HG03108 (cell line): ENCODE data around the gene TDRD6.

Source experiments
- ATAC-seq: cut with Tn5 transposase; IDR thresholded peaks from one replicate; pipeline ENCODE4 v1.9.1; 2021; ENCODE audit warnings: moderate library complexity; ENCODE audit not compliant: unreplicated experiment

The TDRD6 gene

DNA sequence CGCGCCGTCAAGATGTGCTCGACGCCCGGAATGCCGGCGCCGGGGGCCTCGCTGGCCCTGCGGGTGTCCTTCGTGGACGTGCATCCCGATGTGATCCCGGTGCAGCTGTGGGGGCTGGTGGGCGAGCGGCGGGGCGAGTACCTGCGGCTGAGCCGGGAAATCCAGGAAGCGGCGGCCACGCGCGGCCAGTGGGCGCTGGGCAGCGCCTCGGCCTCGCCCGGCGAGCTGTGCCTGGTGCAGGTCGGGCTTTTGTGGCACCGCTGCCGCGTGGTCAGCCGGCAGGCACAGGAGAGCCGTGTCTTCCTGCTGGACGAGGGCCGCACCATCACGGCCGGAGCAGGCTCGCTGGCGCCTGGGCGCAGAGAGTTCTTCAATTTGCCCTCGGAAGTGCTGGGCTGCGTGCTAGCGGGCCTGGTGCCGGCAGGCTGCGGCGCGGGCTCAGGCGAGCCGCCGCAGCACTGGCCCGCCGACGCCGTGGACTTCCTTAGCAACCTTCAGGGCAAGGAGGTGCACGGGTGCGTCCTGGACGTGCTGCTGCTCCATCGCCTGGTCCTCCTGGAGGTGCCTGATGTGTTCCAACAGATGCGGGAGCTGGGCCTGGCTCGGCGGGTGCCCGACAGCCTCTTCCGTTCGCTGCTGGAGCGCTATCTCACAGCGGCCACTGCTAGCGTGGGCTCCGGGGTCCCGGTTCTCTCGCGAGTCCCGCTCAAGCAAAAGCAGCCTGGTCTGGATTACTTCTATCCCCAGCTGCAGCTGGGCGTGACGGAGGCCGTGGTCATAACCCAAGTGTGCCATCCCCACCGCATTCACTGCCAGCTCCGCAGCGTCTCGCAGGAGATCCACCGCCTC, 656 bp downstream of the TDRD6 start:
- ATAC-seq: no peak

GRCh38 chr6:46688966-46689335, 1.3 kb downstream of the TDRD6 start:
- no peak for ATAC-seq

GRCh38 chr6:46689657-46690056, 2.0 kb downstream of the TDRD6 start:
- no peak for ATAC-seq

DNA sequence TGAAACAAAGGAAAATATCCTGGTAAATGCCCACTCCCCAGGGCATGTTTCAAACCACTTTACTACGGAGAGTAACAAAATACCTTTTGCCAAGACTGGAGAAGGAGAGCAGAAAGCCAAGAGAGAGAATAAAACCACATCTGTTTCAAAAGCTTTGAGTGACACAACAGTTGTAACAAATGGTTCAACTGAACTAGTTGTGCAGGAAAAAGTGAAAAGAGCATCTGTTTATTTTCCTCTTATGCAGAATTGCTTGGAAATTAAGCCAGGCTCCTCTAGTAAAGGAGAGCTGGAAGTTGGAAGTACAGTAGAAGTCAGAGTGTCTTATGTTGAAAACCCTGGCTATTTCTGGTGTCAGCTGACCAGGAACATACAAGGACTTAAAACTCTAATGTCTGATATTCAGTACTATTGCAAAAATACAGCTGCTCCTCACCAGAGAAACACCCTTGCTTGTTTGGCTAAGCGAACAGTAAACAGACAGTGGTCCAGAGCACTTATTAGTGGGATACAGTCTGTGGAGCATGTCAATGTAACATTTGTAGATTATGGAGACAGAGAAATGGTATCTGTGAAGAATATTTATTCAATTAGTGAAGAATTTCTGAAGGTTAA, 2.6 kb downstream of the TDRD6 start:
- no peak for ATAC-seq

DNA sequence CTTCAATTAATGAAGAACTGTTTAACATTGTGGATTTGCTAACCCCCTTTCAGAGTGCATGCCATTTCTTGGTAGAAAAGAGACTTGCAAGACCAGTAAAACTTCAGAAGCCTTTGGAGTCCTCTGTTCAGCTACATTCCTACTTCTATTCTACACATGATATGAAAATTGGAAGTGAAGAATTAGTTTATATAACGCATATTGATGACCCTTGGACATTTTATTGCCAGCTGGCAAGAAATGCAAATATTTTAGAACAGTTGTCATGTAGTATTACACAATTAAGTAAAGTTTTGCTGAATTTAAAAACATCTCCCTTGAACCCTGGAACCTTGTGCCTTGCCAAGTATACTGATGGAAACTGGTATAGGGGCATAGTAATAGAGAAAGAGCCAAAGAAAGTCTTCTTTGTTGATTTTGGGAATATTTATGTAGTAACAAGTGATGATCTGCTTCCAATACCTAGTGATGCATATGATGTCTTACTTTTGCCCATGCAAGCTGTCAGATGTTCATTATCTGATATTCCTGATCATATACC, 3.3 kb downstream of the TDRD6 start:
- no peak for ATAC-seq

- ATAC-seq: no peak
These were observed 12.3 kb downstream of the TDRD6 start for GRCh38 chr6:46699970-46700369.

DNA sequence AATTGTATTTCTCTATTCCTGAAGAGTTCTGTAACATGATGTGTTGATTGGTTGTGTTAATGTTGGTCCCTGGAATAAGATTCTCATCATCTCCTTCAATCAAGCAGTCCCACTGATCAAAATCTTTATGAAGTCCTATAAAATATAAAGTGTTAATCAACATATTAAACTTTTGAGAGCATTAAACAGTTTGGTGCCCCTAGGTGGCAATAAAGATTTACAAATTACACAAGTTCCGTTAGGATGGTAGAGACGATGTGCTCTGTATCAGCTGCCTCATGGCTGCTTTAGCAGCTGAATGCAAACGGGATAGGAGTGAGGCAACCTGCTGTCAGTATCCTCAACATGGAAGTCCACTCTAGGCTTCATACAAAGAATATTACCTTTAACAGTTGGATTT, 16.9 kb downstream of the TDRD6 start:
- ATAC-seq: no peak

- ATAC-seq: no peak
These were observed 18.8 kb downstream of the TDRD6 start for GRCh38 chr6:46706464-46706863.

DNA sequence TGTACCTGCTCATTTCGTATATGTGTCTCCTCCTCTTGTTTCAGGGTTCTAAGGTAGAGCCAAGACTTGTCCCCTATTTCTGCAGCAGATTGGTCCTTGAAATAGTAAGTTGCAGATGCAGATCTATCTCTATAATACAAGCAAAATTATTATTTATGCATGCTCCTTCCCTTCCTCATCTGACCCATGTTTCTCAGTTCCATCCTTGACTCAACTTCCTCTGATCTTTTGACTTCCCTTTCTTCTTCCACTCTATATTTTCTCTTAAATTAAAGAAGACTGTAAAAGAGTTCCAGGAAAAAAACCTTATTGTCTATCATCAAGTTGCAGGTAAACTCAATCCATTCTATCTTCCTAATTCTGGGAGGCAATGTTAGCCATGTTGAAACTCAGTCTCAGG, 23.8 kb downstream of the TDRD6 start:
- no peak for ATAC-seq

GRCh38 chr6:46715141-46715540, 27.5 kb downstream of the TDRD6 start:
- no peak for ATAC-seq

DNA sequence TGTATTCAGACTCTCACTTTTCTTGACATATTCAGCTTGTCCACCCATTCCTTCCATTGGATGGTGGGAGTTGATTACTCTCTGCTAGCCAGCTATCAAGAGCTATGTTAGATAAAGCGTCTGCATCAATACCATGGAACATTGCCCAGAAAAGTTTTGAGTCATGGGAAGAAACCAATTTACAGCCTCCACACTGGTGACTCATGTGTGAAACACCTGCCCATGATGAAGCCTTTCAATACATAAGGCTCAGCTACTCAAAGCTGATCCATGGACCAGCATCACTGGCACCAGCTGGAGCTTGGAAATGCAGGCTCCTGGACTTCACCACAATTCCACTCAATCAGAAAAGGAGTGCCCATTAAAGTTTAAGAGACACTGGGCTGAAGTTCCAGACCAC, 31.4 kb downstream of the TDRD6 start:
- no peak for ATAC-seq

- no peak for ATAC-seq
These were observed 32.7 kb downstream of the TDRD6 start for GRCh38 chr6:46720401-46720800.

DNA sequence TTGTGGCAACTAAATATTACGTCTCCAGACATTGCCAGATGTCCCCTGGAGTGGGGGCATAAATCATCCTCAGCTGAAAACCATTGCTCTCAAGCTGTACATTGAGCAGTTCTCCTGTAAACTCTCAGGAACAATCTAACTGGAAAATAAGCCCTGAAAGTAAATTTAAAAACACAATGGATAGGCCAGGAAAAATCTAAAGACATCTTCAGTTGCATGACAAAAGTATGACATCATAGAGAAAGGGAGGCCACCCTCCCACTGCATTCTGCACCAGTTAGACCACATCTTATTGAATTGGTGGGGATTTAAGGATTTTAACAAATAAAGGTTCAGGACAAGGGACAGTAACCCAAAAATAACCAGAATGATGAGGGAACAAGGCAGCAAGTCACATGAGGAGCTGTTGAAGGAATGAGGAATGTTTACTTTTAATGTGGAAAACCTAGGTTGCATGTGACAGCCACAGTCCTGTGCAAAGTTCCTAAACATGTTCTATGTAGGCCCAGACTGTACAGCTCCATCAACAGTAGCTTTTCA, 42.2 kb downstream of the TDRD6 start:
- no peak for ATAC-seq

GRCh38 chr6:46730921-46731461, 43.3 kb downstream of the TDRD6 start:
- no peak for ATAC-seq

GRCh38 chr6:46733341-46733801, 45.7 kb downstream of the TDRD6 start:
- no peak for ATAC-seq

- no peak for ATAC-seq
These were observed 47.4 kb downstream of the TDRD6 start, which contains the start of gene PLA2G7 for GRCh38 chr6:46734867-46735719. PLA2G7 (minus strand) TSS chr6:46735375; CDS start chr6:46722891, 12,484 bp downstream.

DNA sequence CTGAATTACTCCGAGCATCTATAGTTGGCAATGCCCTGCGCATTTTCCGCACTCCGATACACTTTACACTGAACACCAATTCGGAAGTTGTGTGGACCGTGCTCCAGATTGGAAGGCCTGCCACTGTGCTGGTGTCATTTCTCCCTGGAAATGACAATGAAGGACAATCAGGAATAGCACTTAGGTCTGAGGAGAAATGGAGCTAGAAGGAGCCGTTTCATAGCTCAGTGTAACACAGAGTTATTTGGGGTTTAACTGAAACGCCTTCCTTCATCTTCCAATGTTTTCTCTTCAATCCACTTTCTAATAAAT, 48.0 kb downstream of the TDRD6 start:
- no peak for ATAC-seq

- ATAC-seq: no peak
These were observed 49.2 kb downstream of the TDRD6 start for GRCh38 chr6:46736906-46737305.

- no peak for ATAC-seq
These were observed 53.8 kb downstream of the TDRD6 start for GRCh38 chr6:46741482-46741881.

DNA sequence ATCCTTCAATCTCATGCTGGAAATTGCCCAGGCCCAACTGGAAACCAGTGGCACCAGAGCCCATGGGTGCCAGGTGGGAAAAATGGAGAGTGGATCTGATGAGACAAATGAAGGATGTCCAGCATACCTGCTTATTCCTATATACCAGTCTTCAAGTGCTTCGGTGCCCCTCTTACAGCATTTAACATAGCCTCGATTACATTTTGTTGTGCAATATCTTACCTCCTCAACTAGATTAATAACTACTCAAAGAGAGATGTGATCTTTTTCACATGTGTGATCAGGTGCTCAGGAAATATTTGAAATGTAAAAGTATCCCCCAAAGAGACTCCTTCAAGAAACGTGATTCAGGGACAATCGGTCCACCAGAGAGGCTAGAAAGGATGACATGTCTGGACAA, 54.2 kb downstream of the TDRD6 start:
- ATAC-seq: no peak
